ENCODE data around the gene TPM2. TPM values are rescaled to one million over a fixed set of nuclear protein-coding genes. Genes with fewer than 3 reads are reported as not detected.

TPM2 gene
- total and polyA plus RNA-seq, 9 of the 15 experiments (the other 6 are each of a cell fraction or from before 2014, with no cell fraction given) = 0.28 to 16.1 (median 4.5) TPM

- TF ChIP-seq CHD2 (IDR thresholded peaks at IDR 0.05; ENCODE audit: low read depth, low read length) (no peak), ZNF518B (CRISPR knock-in tag; IDR thresholded peaks at IDR 0.05) (no peak), PHTF2 (CRISPR knock-in tag; IDR thresholded peaks at IDR 0.05) (no peak), RAD51 (IDR thresholded peaks at IDR 0.05; ENCODE audit: borderline replicate concordance, low read depth) (peak; percentile 29; the same call in 1 of the 2 replicates), IRF2 (CRISPR knock-in tag; IDR thresholded peaks at IDR 0.05) (no peak), BRD4 (IDR thresholded peaks at IDR 0.05) (peak; percentile 33; the same call in 1 of the 2 replicates), MYNN (IDR thresholded peaks at IDR 0.05) (0 out of 2 replicates have a peak, but pooled peaks have one; percentile 31), MYNN (CRISPR knock-in tag; IDR thresholded peaks at IDR 0.05) (no peak), NFIX (CRISPR knock-in tag; IDR thresholded peaks at IDR 0.05; ENCODE audit: low read depth) (no peak), POLR2H (tag; IDR thresholded peaks at IDR 0.05; ENCODE audit: low read depth) (peak; percentile 99), SNAPC5 (CRISPR knock-in tag; IDR thresholded peaks at IDR 0.05) (peak; percentile 96), SIN3B (IDR thresholded peaks at IDR 0.05; ENCODE audit: low read depth) (no peak), PTBP1 (IDR thresholded peaks at IDR 0.05; ENCODE audit: low read depth, low read length) (0 out of 2 replicates have a peak, but pooled peaks have one; percentile 18), ZBTB33 (CRISPR knock-in tag; IDR thresholded peaks at IDR 0.05) (0 out of 2 replicates have a peak, but pooled peaks have one; percentile 73), EP300 (IDR thresholded peaks at IDR 0.05; ENCODE audit: low read length) (peak; percentile 42; the same call in 1 of the 2 replicates), TCF3 (CRISPR knock-in tag; IDR thresholded peaks at IDR 0.05) (peak; percentile 39; the same call in 1 of the 2 replicates), SETDB1 (IDR thresholded peaks at IDR 0.05; ENCODE audit: low read length) (no peak), NR2C1 (IDR thresholded peaks at IDR 0.05) (no peak), NR2C1 (tag; IDR thresholded peaks at IDR 0.05) (peak; percentile 19; the same call in 1 of the 2 replicates), ZNF449 (CRISPR knock-in tag; IDR thresholded peaks at IDR 0.05) (no peak), RCOR1 (IDR thresholded peaks at IDR 0.05; ENCODE audit: borderline replicate concordance in 1 of 2, low read depth in 2 of 2, low read length in 2 of 2) (peak in 1 of 2 experiments; percentile 21; a peak in 1 of 4 replicates), RHOXF2B (CRISPR knock-in tag; conservative IDR thresholded peaks at IDR 0.05) (no peak), EGR1 (conservative IDR thresholded peaks at IDR 0.05) (peak; percentile 94), NCOA6 (IDR thresholded peaks at IDR 0.05) (no peak)
Measured at GRCh38 chr9:35657546-35658136, 32.1 kb downstream of the TPM2 start, which contains the start of gene RMRP (continued).
